GM19099 (cell line): ENCODE results near the gene PDE10A.

ENCODE experiments used
- POLR2A ChIP-seq: IDR thresholded peaks from 3 replicates; pipeline ENCODE4 v1.6.1; 2011; ENCODE audit warnings: low read depth; ENCODE audit not compliant: insufficient read length; ENCODE audit errors: extremely low read depth

The PDE10A gene

DNA sequence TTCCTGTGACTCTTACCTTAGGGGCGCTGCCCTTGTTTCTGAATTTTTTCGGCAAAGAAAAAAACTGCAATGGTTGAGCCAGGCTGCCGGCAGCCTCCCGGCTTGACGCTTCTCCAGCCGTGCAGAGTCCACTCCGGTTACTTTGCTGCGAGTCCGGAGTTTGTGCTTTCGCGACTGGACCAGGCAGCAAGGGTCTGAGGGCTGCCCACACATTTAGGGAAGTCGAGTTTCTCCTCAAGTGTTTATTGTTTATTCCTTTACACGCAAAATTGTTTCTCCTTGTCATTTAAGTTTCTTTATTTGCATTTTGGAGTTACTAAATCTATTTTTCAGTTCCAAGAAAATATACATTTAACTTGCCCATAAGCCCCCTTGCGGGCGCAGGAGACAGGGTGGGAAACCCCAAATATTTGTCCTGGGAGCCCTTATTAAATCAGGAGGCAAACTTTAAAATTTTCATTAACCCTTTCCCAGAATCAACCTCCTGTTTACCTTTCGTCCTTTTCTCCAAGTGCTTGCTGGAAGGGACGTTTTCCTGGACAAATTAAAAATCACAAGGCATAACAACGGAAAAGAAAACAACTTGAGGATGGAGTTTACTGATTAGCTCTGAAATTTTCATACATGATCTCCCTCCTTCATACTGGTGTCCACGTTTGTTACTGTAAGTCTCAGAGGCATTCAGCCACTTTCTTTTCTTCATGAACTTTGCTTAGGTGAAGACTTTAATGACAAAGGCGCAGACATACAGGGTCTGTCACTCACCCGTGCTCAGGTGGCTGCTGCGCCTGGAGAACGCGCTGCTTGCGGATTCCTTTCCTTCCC lies 1.7 kb upstream of the PDE10A start:
- no peak for TF ChIP-seq POLR2A

DNA sequence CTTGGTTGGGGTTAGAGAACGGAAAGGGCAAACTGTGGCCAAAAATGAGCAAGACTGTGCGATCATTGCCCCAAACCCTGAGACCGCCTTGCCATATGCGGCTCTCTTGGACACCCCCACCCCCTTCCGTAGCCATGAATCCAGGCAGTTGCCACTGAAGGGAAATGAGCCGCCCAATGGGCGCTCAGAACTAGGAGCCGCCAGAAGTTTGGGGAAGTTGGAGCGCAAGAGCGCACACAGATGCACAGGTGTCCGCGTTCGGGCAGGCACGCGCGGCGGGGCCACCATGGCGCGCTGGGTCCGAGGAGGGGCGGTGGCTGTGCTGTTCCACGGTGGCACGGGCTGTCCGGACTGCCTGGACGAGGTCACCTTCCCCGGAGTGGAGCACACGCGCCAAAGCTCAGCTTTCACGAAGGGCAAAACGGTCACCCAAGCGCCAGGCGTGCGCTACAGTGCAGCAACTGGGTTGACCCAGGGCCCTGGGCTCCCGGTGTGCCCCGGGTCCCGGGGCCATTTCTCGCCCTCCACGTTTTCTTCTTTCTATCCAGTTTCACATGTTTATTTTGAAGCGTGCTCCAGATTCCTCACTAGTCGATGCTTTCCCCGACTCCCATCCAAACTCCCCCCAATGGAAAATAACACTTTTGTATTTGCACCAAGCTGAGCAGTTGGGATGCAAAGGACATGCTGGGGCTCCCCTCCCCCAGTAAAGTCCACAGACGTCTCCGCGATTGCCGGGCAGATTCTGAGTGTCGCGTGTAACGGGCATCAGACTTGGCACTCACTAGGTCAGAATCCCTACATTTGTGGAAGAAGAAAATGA lies 906 bp upstream of the PDE10A start:
- TF ChIP-seq POLR2A = no peak

DNA sequence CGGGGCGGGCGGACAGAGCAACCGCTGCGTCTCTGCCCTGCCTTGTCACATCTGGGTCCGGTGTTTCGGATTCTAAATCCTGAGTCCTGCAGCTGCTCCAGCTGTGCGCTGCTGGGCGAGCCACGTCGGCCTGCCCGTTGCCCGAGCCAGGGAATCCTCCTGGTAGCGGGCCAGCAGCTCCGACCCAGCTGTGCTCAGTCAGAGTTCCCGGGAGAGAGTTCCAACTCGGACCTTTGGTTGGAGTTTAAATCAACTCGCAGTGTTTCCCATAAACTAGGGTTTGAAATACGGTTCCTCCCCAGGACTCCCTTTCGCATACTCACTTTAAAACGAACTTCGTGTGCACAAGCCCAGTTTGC lies 315 bp upstream of the PDE10A start:
- no peak for TF ChIP-seq POLR2A

DNA sequence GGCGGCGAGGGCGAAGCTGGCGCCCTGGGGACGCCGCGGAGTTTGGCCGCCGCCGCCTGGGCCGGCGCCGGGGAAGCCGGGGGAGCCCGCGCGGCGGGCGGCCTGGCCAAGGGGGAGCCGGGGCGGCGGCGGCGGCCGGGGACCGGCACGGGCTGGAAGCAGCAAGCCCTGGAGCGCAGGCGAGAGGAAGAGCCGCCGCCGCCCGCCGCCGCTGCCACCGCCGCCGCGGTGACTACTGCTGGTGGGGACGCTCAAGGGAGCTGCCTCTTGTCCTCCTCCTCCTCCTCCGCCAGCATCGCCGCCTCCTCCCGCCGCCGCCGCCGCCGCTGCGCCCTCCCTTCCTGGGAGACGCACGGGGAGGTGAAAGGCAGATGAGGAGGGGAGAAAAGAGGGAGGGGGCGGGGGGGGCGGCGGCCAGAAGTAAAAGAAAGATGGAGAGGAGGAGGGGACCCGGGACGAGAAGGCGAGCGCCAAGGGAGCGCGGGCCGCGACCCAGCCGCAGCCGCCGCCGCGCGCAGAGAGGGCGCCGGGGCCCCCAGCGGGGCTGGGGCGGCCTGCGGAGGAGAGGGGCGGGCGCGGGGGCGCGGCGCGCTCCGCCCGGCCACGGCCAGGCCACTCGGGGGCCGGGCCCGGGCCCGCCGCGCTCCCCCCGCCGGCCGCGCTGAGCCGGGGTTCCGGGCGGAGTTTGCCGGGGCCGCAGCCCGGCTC lies 846 bp downstream of the PDE10A start:
- no peak for TF ChIP-seq POLR2A

DNA sequence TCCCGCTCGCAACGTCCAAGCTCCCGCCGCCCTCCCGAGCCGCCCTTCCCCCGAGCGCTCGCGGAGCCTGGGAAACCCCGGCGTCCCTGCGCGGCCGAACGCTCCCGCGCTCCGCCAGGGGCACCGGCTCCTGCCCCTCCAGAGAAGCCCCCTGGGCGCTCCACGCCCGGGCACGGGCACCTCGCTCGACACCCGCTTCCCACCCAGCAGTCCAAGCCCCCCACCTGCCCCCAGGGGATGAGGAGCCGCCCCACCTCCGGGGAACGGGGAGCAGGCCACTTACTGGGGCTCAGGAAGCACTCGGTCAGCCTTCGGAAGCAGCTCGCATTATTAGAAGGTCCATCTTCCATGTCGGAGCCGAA lies 1.4 kb downstream of the PDE10A start:
- TF ChIP-seq POLR2A = no peak

DNA sequence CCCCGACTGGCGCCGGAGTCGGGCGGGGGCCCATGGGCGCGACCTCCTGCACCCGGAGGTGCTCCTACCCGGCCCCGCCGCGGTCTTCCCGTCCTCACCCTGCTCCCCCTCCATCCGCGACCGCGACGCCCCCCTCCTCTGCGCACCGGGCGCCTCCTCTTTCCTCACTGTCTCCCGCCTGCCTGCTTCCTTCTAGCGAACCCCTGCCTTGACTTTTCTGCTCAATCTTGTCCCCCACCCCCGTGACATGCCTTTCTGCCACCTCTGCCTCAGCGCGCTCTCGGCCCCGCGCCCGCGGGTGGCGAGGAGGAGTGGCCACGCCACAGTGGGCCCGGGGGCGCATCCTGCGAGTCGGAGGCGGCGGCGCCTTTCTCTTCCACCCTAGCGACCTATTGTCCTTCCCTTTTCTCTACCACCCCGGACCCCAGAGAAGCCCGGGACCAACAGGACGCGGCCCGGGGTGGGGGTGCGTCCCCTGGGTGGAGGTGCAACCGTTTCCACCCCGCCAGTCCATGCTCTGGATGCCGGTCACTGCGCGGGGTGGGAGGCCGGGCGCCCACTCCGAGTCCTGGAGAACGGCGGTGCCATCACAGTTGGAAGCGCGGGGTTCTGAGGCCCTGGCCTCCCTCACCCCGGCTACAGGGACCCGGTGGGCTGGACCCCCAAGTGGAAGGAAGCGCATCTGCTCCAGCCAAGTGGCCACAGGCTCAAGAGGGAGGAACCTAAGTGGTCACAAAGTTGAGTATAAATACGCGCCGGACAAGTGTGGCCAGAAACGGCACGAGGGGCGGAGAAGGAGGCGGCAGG lies 2.0 kb downstream of the PDE10A start:
- TF ChIP-seq POLR2A = no peak

DNA sequence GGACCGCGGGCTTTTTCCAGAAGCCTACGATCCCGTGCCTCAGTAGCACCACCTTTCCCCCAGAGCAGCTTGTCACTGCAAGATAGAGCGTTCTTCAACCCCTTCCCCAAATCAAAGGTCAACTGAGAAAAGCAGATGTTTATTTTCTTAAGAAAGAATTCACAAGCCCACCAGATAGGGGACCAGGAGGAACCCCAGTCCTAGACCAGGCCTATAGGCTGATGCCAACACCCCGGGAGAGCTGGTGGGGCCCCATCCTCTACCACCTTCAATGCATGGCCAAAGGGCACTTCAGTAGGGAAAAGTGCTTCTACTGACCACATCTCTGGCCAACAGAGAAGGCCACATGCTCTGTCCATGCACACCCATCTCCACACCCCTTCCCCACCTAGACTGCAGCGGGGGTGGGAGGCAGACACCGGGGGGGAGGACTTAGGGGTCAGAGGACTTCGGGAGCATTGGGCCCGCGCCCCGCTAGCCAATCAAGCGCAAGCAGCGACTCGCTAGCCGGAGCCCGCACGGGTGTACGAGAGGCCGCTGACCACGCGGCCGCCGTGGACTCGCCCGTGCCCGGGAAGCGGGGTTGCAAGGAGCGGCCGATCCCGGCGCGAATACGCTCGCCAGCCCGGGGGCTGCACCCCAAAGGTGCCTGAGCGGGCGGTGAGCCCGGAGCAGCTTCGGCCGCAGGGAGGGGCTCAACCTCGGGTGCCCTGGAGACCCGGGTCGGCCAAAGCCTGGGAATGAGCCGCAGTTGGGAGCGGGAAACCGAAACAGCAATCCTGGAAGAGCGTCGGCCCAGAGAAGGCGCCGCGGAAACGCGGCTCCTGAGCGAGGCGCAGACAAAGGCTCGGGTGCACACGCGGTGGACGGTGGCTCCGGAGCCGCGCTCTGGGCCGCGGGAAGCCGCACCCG lies 2.8 kb downstream of the PDE10A start:
- no peak for TF ChIP-seq POLR2A

DNA sequence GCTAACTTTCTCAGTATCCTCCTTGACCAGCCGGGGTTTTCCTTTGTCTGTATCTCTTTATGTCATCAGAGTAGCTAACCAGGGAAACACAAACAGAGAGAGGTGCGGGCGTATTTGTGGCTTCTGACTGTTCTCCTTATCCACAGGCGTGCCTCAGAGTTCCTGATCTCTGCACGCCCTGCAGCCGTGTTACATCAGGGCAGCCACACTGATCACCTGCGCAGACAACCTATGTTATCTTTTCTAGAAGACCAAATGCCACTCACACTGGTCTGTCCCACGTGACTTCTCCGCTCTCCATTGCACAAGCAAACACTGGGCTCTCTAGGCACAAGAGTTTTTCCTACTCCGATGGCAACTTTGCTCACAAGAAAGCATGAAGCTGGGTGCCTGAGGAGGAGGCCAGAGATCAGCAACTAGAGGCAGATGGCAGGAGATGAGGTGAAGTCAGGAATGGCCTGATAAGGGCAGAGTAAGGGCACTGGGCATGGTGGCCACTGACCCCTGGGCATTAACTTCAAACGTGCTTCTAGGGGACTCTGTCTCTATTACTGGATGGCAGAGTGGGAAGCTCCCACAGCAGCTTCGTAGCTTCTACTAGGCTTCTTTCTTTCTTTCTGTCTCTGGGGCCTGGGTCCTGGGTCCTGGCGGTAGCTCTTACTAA lies 4.5 kb downstream of the PDE10A start:
- TF ChIP-seq POLR2A = no peak

DNA sequence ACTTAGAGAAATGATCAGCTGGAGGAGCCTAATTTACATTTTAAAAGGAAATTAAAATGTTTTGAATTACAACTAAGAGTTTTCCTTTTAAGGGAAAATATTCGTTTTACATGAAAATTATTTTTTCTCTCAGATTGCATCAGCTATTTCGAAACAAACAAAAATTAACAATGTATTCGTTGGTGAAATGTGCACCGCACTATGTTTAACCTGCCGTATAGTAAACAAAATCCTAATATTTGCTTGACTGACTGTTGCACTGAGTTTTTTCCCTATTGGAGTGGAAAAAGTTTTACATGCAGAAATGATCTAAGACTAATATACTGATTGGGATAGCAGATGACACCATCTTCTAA lies 5.7 kb downstream of the PDE10A start:
- TF ChIP-seq POLR2A = no peak

DNA sequence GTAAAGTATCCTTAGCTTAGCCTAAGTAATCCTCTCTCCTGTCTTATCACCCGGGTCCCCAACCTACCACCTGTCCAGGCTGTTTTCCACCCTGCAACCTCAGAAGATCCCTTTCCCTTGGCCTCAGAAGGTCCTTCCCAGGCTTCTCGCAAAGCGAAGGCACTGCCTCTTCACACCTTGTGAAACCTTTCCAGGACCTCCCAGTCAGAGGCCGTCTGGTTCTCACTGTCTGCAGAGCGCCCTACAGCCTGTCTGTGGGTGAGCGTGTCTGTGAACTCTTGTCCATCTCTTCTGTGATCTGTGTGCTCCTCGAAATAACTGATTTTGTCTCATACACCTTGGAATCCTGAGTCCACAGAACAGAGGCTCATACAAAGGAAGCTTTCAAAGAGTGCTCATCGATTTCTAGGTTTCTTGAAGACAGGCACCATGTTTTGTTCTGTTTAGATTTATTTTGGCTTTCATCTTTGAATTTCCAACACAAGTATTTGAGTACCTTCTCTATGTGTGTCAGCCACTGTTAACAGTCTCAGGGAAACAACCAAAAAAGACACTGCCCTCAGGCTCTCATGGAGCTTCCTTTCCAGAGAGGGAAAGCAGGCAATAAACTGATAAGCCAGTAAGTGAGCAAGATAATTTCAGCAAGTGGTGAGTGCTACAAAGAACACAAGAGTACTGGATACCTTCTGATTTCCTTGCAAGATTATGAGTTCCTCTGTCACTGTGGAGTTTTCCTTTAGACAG lies 6.3 kb downstream of the PDE10A start:
- no peak for TF ChIP-seq POLR2A

DNA sequence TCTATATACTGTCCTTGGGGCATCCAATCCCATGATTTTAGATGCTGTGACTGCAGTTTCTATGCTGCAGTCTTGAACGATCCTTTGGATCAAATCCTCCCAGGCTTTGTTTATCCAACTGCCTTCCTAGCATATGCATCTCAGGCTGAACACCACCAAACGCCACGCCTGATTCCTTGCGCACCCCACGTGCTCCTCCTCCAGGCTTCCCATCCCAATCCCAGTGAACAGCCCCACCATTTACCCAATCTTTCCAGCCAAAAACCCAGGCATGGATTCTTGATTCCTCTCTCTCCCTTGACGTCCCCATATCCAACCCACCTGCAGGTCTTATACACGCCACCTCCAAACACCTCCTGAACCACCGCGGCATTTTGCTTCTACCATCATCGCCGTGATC lies 7.8 kb downstream of the PDE10A start:
- no peak for TF ChIP-seq POLR2A

DNA sequence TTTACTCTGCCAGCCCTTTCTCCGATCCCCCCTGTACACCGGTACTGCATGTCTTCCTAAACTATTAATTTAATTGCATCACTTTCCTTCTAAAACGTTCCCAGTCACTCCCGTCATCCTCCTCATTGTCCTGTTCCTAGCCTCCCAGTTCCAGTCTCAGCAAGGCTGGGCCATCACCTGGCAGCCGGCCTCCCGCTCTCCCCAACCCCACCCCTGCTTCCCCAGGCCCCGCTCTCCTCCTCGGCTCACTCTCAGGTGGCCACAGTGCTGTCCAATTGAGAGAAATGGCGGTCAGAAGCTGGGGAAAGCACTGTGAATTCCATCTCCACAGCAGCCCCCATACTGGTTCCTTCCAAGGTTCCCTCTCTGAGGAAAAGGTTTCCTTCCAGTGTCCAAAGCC lies 8.9 kb downstream of the PDE10A start:
- no peak for TF ChIP-seq POLR2A

DNA sequence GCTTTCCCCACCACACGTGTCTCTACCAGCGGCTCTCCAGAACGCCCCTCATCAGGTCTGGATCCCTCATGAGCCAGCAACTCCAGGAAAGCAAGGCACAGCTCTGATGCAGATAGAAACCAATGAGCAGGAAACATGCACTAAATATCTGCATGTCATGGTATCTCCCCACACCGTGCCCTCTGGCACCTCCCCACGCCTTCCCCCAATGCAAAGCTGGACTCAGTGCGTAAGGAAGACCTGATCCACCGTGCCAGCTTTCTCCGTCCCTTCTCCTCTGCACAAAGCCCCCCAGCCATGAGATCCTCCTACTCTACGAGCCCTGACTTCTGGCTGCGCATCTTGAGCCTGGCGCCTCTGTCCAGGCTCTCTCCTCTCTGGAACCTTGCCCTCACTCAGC lies 9.4 kb downstream of the PDE10A start:
- TF ChIP-seq POLR2A = no peak

DNA sequence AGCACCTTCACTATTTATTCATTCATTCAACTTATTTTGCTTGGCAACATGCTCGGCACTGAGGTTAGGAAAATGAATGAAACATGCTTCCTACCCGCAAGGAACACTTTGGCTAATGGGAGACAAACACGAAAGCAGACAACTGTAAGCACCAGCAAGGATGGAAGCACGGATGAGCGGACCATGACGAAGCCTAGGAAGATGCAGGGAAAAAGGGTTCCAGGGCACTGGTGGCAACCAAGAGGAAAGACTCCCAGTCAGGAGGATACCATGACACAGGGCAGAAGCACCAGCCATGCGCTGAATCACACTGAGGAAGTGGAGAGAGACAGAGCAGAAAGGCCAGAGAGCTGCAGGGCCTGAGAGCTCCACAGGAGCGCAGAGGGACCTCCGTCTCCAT lies 9.8 kb downstream of the PDE10A start:
- no peak for TF ChIP-seq POLR2A
